NCI-H128 (cell line): ENCODE results near the gene PTX4.
"Not testable (repeated sequence)": the region's sequence is repeated elsewhere in the genome, so short reads cannot be mapped to it uniquely, and the experiment has no call there.

Experiments
- DNase-seq: peaks from one replicate; lab custom pipeline; 2025; ENCODE audit not compliant: unreplicated experiment; lab: John Stamatoyannopoulos, UW

Gene PTX4

GRCh38 chr16:1487395-1488053 lies 1.2 kb downstream of the PTX4 start:
- no peak for DNase-seq

GRCh38 chr16:1486551-1487390 lies 2.0 kb downstream of the PTX4 start:
- DNase-seq = no peak

DNA sequence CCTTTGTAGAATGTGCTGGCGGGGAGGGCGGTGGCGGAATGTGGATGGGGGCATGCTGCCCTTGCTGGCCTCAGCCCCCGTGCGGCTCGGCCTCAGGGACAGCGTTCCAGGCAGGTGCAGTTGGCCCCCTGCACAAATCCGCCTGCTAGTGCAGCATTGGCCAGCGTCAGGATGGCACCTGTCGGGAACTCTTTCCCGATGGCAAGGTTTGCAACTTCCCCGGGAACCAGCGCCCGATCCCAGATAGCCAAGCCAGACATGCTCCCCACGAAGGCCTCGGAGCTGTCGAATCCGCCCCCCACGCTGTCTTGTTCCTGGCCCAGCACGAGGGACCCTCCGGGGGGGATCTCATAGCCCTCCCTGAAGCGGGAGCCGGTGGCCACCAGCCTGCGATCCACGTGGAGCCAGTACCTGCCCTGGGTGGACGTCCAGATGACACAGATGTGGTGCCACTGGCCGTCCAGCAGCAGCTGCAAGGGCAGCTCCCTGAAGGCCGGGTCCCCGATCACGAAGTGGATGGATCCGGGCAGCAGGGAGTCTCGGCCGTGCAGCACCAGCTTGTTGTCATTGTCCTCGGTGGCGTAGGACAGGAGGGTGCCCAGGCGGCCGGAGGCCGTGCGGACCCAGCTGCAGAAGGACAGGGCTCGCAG lies 2.8 kb downstream of the PTX4 start:
- DNase-seq = no peak

DNA sequence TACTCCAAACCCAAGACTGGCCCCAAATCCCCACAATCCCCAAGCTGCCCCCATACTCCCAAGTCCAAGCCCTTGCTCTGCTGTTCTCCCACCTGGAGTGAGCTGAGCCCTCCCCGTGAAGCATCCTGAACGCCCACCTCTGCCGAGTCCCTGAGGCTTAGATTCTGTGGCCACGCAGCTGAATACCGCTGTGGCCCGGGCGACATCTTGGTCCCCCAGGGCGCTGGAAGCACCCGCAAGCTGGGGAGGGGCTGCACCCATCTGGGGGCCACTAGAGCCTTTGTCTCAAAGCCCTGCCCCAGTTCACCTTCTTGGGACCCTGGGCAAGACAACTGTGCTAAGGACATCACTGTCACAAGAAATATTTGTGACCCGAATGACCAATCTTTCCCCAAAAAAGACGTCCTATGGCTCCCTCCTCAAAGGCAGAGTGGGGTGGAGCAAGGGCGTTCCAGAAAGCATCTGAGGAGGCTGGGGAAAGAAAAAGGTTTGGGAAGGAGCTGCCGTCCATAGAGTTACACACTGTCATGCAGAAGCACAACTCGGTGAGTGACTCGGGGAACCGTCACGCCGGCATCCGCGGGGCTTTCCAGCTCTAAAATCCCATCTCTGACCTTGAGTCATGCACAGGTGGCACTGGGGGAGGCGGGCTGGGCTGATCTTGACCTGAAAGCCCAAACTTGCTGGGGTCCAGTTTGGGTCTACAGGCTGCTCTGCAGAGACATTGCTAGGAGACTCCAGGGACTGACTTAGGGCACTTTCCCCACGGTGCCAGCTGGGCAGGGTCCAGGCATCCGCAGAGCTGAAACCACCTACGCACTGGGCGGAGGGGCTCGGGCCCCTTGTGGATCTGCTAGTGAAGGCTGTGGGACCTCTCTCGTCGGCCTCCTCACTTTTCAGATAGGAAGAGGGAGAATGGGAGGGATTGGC lies 6.6 kb downstream of the PTX4 start:
- no peak for DNase-seq

DNA sequence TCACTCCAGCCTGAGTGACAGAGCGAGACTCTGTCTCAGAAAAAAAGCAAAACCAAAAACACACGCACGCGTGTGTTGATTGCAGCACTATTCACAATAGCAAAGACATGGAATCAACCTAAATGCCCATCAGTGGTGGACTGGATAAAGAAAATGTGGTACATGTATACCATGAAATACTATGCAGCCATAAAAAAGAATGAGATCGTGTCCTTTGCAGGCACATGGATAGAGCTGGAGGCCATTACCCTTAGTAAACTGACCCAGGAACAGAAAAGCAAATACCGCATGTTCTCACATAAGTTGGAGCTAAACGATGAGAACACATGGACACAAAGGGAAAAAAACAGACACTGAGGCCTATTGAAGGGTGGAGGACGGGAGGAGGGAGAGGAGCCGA lies 9.8 kb downstream of the PTX4 start:
- not testable (repeated sequence) for DNase-seq

DNA sequence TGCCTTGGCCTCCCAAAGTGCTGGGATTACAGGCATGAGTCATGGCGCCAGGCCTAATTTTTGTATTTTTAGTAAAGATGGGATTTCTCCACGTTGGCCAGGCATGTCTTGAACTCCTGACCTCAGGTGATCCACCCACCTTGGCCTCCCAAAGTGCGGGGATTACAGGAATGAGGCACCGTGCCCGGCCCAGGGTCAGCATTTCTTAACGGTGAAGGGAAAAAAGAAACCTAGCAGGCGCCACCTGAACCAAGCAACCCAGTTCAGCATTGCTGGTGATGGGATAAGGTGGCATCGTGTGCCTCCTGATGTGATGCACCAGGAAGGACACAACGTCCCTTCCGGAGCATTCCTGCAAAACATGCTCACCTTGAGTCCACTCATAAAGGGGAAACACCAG lies 11.7 kb downstream of the PTX4 start:
- DNase-seq = no peak

DNA sequence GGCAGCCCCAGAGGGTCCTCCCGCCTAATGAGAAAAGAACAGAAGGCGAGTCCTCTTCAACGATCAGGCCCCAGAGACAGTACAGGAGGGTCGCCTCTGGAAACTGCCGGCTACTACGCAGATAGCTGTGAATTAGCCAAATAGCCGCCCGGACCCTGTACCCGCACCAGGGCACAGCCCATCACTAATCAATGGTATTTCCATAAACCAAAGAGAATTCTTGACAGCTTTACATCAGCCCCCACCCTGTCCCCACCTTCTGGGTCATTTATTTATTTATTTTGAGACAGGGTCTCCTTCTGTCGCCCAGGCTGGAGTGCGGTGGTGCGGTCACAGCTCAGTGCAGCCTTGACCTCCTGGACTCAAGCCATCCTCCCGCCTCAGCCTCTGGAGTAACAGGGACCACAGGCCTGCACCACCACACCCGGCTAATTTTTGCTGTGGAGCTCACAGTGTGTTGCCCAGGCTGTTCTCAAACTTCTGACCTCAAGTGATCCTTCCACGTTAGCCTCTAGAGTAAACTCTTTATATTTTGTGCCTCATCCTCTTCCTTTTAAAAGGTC lies 13.1 kb downstream of the PTX4 start:
- DNase-seq = no peak

- DNase-seq = no peak
Measured at GRCh38 chr16:1474796-1475551, 13.8 kb downstream of the PTX4 start, which contains the start of gene CLCN7. Gene CLCN7, minus strand, starts transcription at chr16:1475028. Its CDS starts 54 bp downstream, at chr16:1474974.

GRCh38 chr16:1474082-1474795 lies 14.5 kb downstream of the PTX4 start:
- DNase-seq = no peak

GRCh38 chr16:1472974-1473373 lies 15.8 kb downstream of the PTX4 start:
- DNase-seq = no peak

GRCh38 chr16:1471569-1472194 lies 17.1 kb downstream of the PTX4 start:
- no peak for DNase-seq

GRCh38 chr16:1470481-1471251 lies 18.1 kb downstream of the PTX4 start:
- DNase-seq = no peak

DNA sequence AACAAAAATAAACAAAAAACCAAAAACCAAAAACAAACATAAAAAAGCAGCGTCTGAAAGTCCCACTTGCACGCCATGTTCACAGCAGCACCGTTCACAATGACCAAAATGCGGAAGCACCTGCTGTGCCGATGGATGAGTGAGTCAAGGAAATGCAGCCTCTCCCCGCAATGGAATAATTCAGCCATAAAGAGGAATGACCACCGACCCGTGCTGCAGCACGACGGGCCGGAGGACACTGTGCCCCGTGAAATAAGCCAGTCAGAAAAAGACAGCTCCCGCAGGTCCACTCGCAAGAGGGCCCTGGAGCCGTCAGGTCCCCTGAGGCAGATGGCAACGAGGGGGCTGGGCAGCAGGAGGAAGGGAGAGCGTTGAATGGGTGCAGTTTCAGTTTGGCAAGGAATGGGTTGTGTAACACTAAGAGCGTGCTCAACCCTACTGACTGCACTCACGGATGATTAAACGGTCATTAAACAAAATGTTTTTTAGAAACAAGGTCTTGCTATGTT lies 19.0 kb downstream of the PTX4 start:
- no peak for DNase-seq

DNA sequence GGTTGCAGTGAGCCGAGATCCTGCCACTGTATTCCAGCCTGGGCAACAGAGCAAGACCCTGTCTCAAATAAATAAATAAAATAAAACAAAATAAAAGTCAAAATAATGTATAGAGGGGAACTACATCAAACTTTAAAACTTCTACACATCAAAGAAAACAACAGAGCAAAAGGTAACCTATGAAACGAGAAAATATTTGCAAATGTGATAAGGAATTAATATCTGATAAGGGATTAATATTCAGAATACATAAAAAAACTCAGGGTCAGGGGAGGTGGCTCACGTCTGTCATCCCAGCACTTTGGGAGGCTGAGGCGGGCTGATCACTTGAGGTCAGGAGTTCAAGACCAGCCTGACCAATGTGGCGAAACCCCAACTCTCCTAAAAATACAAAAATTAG lies 19.6 kb downstream of the PTX4 start:
- not testable (repeated sequence) for DNase-seq

- DNase-seq = no peak
Measured at GRCh38 chr16:1468426-1468810, 20.3 kb downstream of the PTX4 start.

DNA sequence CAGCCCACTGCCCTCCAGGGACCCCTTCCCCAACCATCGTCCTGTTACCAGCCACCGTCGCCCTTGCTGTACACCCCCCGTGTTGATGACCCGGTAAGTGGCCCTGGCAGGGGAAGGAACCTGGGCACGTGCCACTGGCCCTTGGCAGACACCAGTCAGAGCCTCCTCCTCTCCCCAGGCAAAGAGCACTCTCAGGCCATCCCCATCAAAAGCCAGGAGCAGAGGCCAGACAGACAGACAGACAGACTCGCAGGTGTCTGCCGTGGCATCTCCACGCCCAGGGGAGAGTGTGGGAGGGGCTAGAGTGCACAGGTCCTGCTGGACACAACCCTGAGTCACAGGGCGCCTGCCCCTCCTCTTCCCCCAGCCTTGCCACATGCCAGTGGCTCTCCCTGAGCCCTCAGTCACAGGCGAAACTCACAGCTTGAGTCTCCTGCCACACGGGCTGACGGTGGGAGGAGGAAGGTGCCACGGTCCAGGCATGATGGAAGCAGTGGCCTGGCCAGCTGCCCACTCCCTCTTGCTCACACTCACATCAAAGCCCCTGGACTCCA lies 21.7 kb downstream of the PTX4 start:
- DNase-seq = no peak

- DNase-seq = no peak
Measured at GRCh38 chr16:1466054-1466453, 22.7 kb downstream of the PTX4 start.

GRCh38 chr16:1465567-1465915 lies 23.2 kb downstream of the PTX4 start:
- no peak for DNase-seq
